Cardiac muscle cell (in vitro differentiated cells and primary cell): ENCODE data around the gene IL1RN. TPM values are rescaled to one million over a fixed set of nuclear protein-coding genes. Genes with fewer than 3 reads are reported as not detected.

Source experiments
- DNase-seq, 2 donors: peaks; one replicate each; pipeline versions ENCODE4 v3.0.0 to v3.0.0-alpha.2; 2010 to 2017; ENCODE audit warnings: low read depth in 1 of 2, low spot score in 1 of 2
- H3K27ac ChIP-seq: fragments of 200-600 bp; sonication (generic); 2 replicates; pipeline ENCODE4 v1.5.1; 2016
- H3K27me3 ChIP-seq: fragments of 200-600 bp; sonication (generic); 2 replicates; pipeline ENCODE4 v1.6.0; 2016; ENCODE audit warnings: control low read depth
- H3K36me3 ChIP-seq: fragments of 200-600 bp; sonication (generic); 2 replicates; pipeline ENCODE4 v1.5.1; 2016; ENCODE audit warnings: control low read depth
- H3K4me1 ChIP-seq: fragments of 200-600 bp; sonication (generic); 2 replicates; pipeline ENCODE4 v1.8.1; 2017; ENCODE audit warnings: low read depth, mild to moderate bottlenecking, mixed run types
- H3K4me3 ChIP-seq: fragments of 200-600 bp; sonication (generic); 2 replicates; pipeline ENCODE4 v1.5.1; 2016; ENCODE audit warnings: mild to moderate bottlenecking
- H3K9me3 ChIP-seq: fragments of 200-600 bp; sonication (generic); 2 replicates; pipeline ENCODE4 v1.5.1; 2017; ENCODE audit warnings: low read depth, mild to moderate bottlenecking, control low read depth
- polyA plus RNA-seq: library from polyadenylated mRNA; unstranded; fragments of >200 nt; fragmentation: Nextera tagmentation; extraction: Ambion mirVana; gene quantifications from 2 replicates; pipeline ENCODE4 v1.2.1, GENCODE V29; 2016
- total RNA-seq: library from RNA; depleted of rRNA; stranded (reverse); fragments of >200 nt; gene quantifications from 2 replicates; pipeline ENCODE4 v1.2.3, GENCODE V29; 2016
- TF ChIP-seq, protein P1 (sequence below): IDR thresholded peaks from 2 replicates; pipeline ENCODE4 v1.5.1; 2012; ENCODE audit warnings: low read depth, mild to moderate bottlenecking, low read length

IL1RN gene
- total and polyA plus RNA-seq, 2 experiments from 2014 or later, result not detected

DNA sequence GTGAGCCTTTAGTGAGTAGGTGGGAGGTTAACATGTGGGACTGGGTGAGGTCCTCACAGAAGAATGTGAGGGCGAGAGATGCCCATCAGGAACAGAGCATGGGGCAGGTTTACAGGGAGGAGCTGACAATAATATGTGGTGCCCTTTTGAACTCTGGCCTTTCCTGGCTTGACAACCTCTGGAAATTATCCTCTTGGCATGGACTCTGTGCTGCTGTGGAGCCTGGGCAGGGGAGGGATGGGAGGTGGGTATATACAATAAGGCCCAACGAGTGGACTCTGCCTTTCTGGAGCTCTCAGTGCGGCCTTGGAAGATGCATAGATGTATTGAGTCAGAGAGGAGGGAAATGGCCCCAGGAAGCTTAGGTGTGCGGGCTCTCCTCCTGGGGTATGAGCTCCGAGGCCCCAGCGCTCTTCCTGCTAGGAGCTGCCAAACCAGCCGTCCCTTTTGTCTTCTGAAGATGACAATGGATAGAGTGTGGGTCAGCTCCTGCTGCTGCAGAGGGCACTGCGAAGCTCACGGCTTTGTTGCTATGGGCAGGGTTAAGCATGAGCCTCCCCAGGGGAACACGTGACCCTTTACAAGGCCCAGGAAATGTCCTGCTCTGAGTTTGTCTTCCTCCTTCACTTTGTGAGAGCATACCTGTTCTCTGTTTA, 37.7 kb downstream of the IL1RN start:
- TF ChIP-seq, protein P1, sequence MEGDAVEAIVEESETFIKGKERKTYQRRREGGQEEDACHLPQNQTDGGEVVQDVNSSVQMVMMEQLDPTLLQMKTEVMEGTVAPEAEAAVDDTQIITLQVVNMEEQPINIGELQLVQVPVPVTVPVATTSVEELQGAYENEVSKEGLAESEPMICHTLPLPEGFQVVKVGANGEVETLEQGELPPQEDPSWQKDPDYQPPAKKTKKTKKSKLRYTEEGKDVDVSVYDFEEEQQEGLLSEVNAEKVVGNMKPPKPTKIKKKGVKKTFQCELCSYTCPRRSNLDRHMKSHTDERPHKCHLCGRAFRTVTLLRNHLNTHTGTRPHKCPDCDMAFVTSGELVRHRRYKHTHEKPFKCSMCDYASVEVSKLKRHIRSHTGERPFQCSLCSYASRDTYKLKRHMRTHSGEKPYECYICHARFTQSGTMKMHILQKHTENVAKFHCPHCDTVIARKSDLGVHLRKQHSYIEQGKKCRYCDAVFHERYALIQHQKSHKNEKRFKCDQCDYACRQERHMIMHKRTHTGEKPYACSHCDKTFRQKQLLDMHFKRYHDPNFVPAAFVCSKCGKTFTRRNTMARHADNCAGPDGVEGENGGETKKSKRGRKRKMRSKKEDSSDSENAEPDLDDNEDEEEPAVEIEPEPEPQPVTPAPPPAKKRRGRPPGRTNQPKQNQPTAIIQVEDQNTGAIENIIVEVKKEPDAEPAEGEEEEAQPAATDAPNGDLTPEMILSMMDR, result no peak
- H3K36me3 ChIP-seq, result no peaks in the 10 kb centered on the region
- no peaks in the 10 kb centered on the region for H3K9me3 ChIP-seq
- no peak overlapping the region for H3K4me3 ChIP-seq
- H3K27me3 ChIP-seq, result no peaks in the 10 kb centered on the region
- H3K4me1 ChIP-seq, result no peaks in the 10 kb centered on the region
- H3K27ac ChIP-seq, result no peak overlapping the region
- no peak for DNase-seq

DNA sequence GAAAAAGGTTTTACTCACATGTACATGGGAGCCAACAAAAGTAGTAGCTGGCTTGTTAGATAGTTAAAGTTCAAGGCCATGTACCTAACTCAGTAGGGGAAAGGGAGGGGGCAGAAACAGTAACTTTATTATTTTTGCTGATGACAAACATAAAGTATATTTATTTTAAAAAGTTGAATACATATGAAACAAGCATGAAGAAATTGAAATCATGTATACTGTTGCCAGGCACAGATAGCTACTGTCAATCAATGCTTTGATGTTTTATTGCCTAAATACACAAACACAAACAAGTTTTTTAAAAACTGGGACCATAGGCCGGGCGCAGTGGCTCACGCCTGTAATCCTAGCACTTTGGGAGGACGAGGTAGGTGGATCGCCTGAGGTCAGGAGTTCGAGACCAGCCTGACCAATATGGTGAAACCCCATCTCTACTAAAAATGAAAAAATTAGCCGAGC, 38.8 kb downstream of the IL1RN start:
- TF ChIP-seq, protein P1, result no peak
- no peaks in the 10 kb centered on the region for H3K36me3 ChIP-seq
- no peaks in the 10 kb centered on the region for H3K9me3 ChIP-seq
- H3K4me3 ChIP-seq, result no peak overlapping the region
- no peak overlapping the region for H3K27ac ChIP-seq
- no peaks in the 10 kb centered on the region for H3K4me1 ChIP-seq
- no peaks in the 10 kb centered on the region for H3K27me3 ChIP-seq
- no peak for DNase-seq

DNA sequence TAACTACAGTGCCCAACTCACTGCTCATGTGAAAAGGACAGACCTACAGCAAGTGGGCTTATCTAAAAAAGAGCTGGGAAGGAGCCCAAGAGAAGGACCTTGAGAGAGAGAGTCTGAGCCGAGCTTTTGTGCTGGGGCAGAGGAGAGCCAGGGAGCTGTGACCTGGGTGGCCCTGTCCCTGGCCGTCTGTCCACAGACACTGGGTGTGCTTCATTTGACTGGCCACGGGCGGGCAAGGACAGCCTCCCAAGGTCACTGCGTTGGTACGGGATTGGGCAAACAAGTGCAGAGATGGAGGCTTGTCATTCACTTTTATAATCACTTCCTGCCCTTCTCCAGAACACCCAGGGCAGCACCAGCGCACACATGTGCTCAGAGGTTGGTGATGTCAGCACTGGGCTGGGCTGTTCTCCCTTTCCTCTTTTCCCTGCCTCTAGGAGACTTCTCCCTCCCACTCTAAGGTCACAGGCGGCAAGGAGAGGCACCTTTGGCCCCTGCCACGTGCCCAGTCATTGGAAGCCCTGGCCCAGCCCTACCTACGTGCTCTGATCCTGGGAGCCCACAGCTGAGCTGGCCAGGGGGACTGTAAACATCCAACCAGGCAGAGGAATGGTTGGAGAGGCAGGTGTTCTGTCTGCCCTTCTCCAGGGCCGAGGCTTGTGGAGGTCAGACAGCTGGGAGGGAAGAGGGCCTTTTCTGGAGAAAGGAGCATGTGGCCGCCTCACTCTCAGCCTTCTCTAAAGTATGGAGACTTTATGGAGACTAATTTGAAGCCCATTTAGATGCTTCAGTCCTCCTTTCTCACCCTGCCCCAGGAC, 39.9 kb downstream of the IL1RN start:
- Histone ChIP-seq H3K36me3 (no peaks in the 10 kb centered on the region), H3K9me3 (no peaks in the 10 kb centered on the region), H3K27ac (no peak overlapping the region), H3K27me3 (no peaks in the 10 kb centered on the region), H3K4me1 (no peaks in the 10 kb centered on the region), H3K4me3 (no peak overlapping the region)
- TF ChIP-seq, protein P1, result no peak
- DNase-seq, result no peak

DNA sequence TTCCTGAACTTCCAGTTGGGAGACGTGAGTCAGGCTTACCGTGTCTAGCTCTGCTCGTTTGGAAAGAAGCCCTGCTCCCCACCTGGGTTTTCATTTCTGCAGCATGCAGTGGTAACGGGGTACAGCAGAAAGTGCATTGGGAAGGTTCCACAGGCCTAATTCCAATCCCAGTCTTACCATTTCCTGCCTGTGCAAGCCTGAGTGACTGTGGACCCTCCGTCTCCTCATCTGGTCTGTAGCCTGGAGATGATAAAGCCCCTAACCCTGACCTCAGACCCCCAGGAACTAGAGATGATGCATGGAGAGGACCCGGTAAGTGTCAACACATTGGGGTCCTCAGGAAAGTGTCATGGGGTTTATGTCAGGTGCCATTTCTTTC, 40.6 kb downstream of the IL1RN start:
- no peak overlapping the region for H3K4me3 ChIP-seq
- TF ChIP-seq, protein P1, result no peak
- no peaks in the 10 kb centered on the region for H3K9me3 ChIP-seq
- H3K27me3 ChIP-seq, result no peaks in the 10 kb centered on the region
- no peaks in the 10 kb centered on the region for H3K36me3 ChIP-seq
- no peak overlapping the region for H3K27ac ChIP-seq
- H3K4me1 ChIP-seq, result no peaks in the 10 kb centered on the region
- DNase-seq, result no peak

DNA sequence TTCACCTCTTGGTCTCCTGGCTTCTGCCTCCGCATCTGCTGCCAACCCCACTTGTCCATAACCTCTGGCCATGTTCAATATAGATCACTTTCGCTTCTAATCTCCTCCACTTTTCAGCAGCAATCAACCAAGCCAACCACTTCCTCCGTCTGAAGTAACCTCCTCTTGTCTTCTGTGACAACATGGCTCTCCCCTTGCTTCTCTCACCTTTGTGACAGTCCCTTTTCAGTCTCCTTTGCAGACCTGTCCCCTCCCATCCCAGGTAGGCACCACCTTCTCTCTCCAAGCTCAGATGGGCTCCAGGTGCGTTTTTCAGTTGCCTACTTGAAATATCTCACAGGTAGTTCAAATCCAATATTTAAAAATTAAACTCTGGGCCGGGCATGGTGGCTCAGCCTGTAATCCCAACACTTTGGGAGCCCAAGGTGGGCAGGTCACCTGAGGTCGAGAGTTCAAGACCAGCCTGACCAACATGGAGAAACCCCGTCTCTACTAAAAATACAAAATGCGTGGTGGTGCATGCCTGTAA, 41.7 kb downstream of the IL1RN start:
- Histone ChIP-seq H3K9me3 (no peaks in the 10 kb centered on the region), H3K36me3 (no peaks in the 10 kb centered on the region), H3K27ac (no peak overlapping the region), H3K27me3 (no peaks in the 10 kb centered on the region), H3K4me3 (no peak overlapping the region), H3K4me1 (no peaks in the 10 kb centered on the region)
- TF ChIP-seq, protein P1, result no peak
- DNase-seq, result no peak
